Heart right ventricle (tissue), 16 donors: ENCODE results near the gene MGST2. TPM values are rescaled to one million over a fixed set of nuclear protein-coding genes. Genes with fewer than 3 reads are reported as not detected.
A peak's percentile ranks its signal among the peaks of the same experiment; 100 is the strongest.

Experiments
- ATAC-seq, 8 donors: fragments of 200-7000 bp; cut with Tn5 transposase; one replicate each; pipeline ENCODE4 v1.9.1; 2020; ENCODE audit warnings: mild to moderate bottlenecking in 8 of 8, moderate library complexity in 8 of 8, moderate number of reproducible peaks in 1 of 8
- DNase-seq, 2 donors: peaks; one replicate each; pipeline ENCODE4 v3.0.0-alpha.2; 2020
- H3K27ac ChIP-seq, 10 donors: fragments of 200-600 bp; sonication (generic) in 2 of 10; one replicate each; pipeline versions ENCODE4 v1.5.0 to v1.8.0; 2020 to 2022; ENCODE audit warnings: mild to moderate bottlenecking in 3 of 10
- H3K27me3 ChIP-seq, 7 donors: fragments of 200-600 bp; one replicate each; pipeline ENCODE4 v1.8.0; 2021 to 2022; ENCODE audit warnings: mild to moderate bottlenecking in 2 of 7
- H3K36me3 ChIP-seq, 9 donors: fragments of 200-600 bp; sonication (generic) in 1 of 9; one replicate each; pipeline versions ENCODE4 v1.5.0 to v1.8.0; 2020 to 2022; ENCODE audit warnings: mild to moderate bottlenecking in 2 of 9
- H3K4me1 ChIP-seq, 9 donors: fragments of 200-600 bp; sonication (generic) in 1 of 9; one replicate each; pipeline versions ENCODE4 v1.5.0 to v1.8.0; 2020 to 2022; ENCODE audit warnings: mild to moderate bottlenecking in 4 of 9
- H3K4me3 ChIP-seq, 10 donors: fragments of 200-600 bp; sonication (generic) in 2 of 10; one replicate each; pipeline versions ENCODE4 v1.5.0 to v1.8.0; 2020 to 2022; ENCODE audit warnings: mild to moderate bottlenecking in 7 of 10, moderate library complexity in 2 of 10
- H3K9me3 ChIP-seq, 11 donors: fragments of 200-600 bp in 10 of 11; sonication (generic) in 2 of 11; one replicate each; pipeline versions ENCODE4 v1.5.0 to v1.8.0; 2013 to 2022; ENCODE audit warnings: mild to moderate bottlenecking in 2 of 11, control low read depth in 1 of 11, moderate library complexity in 1 of 11
- CTCF ChIP-seq, 9 donors: fragments of 200-600 bp; sonication (generic) in 2 of 9; IDR thresholded peaks; one replicate each; pipeline versions ENCODE4 v1.5.0 to v1.8.0; 2021 to 2022; ENCODE audit warnings: antibody characterized with exemption in 9 of 9, mild to moderate bottlenecking in 5 of 9, moderate library complexity in 1 of 9
- WGBS, 2 donors: extraction: QIAGEN DNeasy Blood & Tissue Kit; methylation state at CpG; one replicate each; pipeline ENCODE4 v1.1.7; 2013; ENCODE audit warnings: inconsistent platforms in 1 of 2; 5-methylcytosine and 5-hydroxymethylcytosine counted together
- intact Hi-C, 10 donors: fragments of 100-400 bp; cut with DNase I; formaldehyde crosslinking; loops; one replicate each; pipeline versions ENCODE4 v1.11.1 to v1.14.2; 2022
- polyA plus RNA-seq, 2 donors: library from polyadenylated mRNA; stranded (reverse); fragments of 200-250 nt; gene quantifications; one replicate each; pipeline ENCODE4 v1.2.3, GENCODE V29; 2013
- total RNA-seq, 10 donors: library from RNA; stranded (reverse); fragmentation: NEBNext Ultra II Directional in 3 of 10; extraction: Animal tissue kit (Norgen Biotek cat#: 25700) in 3 of 10; gene quantifications; one replicate each; pipeline versions ENCODE4 v1.2.1 to v1.2.4, GENCODE V29; 2021 to 2023
- donor health status: Arrhythmogenic right ventricular cardiomyopathy.
- donor health status: ischemic (EF 13 %, LVEDD 7.1; RV severe dilation, severe dysfunction).
- donor health status: healthy with polysubstance abuse.
- donor health status: DM: no; HTN: yes; CAD: no.
- donor health status: DM: no; HTN: no; CAD: no.
- donor health status: ischemic (EF 25% LVEDD 6.9; RV normal size, moderate dysfunction).
- donor health status: ischemic (EF 25% LVEDD 5.7; RV mildly dilated, moderate dysfunction).
- donor health status: healthy.
- donor health status: DM: yes; HTN: yes; CAD: no.
- donor health status: Ischemic cardiomyopathy.
- donor health status: ischemic (EF 35%, LVEDD 5.7; RV mildly dilated, moderate dysfunction).
- donor health status: nonischemic (EF 11% LVEDD 7.7; RV severe dilation, severe dysfunction).
- donor health status: DM: yes; HTN: yes; CAD: no.
- donor health status: PGD.
- donor health status: ischemic (EF 29% LVEDD 5.4; RV normal size, mild dysfunction).
- donor health status: nonischemic (EF 23%, LVEDD 6.1; RV moderate dilation, normal function).

MGST2 gene
- total and polyA plus RNA-seq, 12 donors: 97.6 to 203 (median 107) TPM

DNA sequence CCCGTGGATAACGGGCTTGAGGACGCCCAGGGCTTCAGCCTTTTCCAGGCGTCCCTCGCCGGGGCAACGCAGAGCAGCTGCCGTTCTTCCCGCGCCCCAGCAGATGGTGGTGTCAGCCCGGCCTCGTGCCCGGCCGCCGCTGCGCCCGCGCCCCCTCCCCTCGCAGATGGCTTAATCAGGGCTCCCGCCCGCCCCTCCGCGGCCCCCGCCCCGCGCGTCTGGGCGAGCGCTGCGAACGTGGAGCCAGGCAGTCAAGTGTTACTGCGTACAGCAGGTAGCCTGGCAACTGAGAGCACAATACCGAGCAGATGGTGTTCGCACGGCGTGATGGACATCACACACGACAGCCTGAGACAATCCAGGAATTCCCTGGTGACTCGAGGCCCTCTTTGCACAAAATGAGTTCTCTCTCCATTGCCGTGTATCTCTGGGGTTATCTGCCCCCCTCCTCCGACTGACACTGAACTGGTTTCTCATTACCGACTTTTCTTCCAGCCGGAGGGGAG lies 69.3 kb downstream of the MGST2 start:
- ATAC-seq (peak; percentile 94 to 97 (median 94)), DNase-seq (peak; percentile 90 to 91)
- Histone ChIP-seq H3K36me3 (peaks cover 0 to 9% (median 0%) of the 10 kb centered on the region in 9 donors), H3K9me3 (no peaks in the 10 kb centered on the region), H3K4me3 (peak overlapping the region; percentile 34 to 66 (median 59)), H3K27me3 (no peaks in the 10 kb centered on the region), H3K27ac (peak overlapping the region; percentile 78 to 93 (median 86)), H3K4me1 (peaks cover 11 to 62% (median 50%) of the 10 kb centered on the region in 9 donors)
- TF ChIP-seq CTCF (IDR thresholded peaks at IDR 0.05): peak; percentile 81 to 98 (median 92)
- WGBS, 2 donors: 0% methylated on average over 40 to 42 of the region's 42 CpGs
- intact Hi-C loops: loop anchor here (1.0 to 10.0 kb wide), 22 partner anchors 73 to 592 kb away; partner anchors contain the start of gene MAML3 (in 4 of the 10)

GRCh38 chr4:139735381-139736273 lies 70.0 kb downstream of the MGST2 start:
- H3K27ac ChIP-seq: peak overlapping the region; percentile 78 to 93 (median 86)
- TF ChIP-seq CTCF (IDR thresholded peaks at IDR 0.05): no peak
- H3K4me1 ChIP-seq: peaks cover 11 to 68% (median 57%) of the 10 kb centered on the region in 9 donors
- intact Hi-C loops: loop anchor here in 9 of 10 donors (2.0 to 10.0 kb wide), 19 partner anchors 122 to 592 kb away; partner anchors contain the start of gene MAML3 (in 3 of the 9)
- H3K36me3 ChIP-seq: peaks cover 0 to 2% (median 0%) of the 10 kb centered on the region in 9 donors
- 17% methylated on average over 59 of the region's 59 CpGs for WGBS, 2 donors
- peak overlapping the region; percentile 34 to 66 (median 59) for H3K4me3 ChIP-seq
- no peaks in the 10 kb centered on the region for H3K27me3 ChIP-seq
- DNase-seq (peak in 1 of 2 donors; percentile 29), ATAC-seq (peak; percentile 1 to 39 (median 10))
- H3K9me3 ChIP-seq: no peaks in the 10 kb centered on the region

DNA sequence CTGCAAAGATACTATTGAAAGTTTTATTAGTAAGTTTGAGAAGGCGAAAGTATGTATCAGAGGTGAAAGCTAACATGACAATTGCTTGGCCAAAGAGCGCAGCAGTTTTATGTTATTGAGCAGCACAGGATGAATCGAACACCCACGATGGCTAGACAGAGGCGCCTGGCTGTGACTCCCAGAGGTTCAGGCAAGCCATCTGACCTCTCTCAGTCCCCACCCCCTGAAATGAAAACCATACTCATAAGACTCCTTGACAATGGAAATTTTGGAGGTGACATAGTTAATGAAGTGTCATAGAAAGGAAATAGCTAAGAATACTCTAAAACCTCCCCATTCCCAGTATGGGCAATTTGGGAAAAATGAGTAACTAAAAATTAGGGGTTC lies 70.6 kb downstream of the MGST2 start:
- peak overlapping the region in 5 of 10 donors; percentile 78 to 93 (median 88) for H3K27ac ChIP-seq
- H3K9me3 ChIP-seq: no peaks in the 10 kb centered on the region
- no peak for TF ChIP-seq CTCF (IDR thresholded peaks at IDR 0.05)
- peaks cover 18 to 75% (median 63%) of the 10 kb centered on the region in 9 donors for H3K4me1 ChIP-seq
- H3K4me3 ChIP-seq: no peak overlapping the region
- intact Hi-C loops: loop anchor here in 9 of 10 donors (2.0 to 10.0 kb wide), 14 partner anchors 121 to 591 kb away; partner anchors contain the start of gene MAML3 (in 3 of the 9)
- no peak for DNase-seq
- no peaks in the 10 kb centered on the region for H3K27me3 ChIP-seq
- no peaks in the 10 kb centered on the region for H3K36me3 ChIP-seq
- 72 to 78% methylated on average over 5 of the region's 5 CpGs for WGBS, 2 donors
- ATAC-seq: no peak

GRCh38 chr4:139736661-139737060 lies 71.0 kb downstream of the MGST2 start:
- H3K27ac ChIP-seq: peak overlapping the region in 4 of 10 donors; percentile 83 to 93 (median 88)
- no peak for TF ChIP-seq CTCF (IDR thresholded peaks at IDR 0.05)
- intact Hi-C loops: loop anchor here in 9 of 10 donors (2.0 to 10.0 kb wide), 14 partner anchors 121 to 591 kb away; partner anchors contain the start of gene MAML3 (in 3 of the 9)
- 86 to 92% methylated on average over 2 of the region's 2 CpGs for WGBS, 2 donors
- H3K4me1 ChIP-seq: peaks cover 18 to 78% (median 65%) of the 10 kb centered on the region in 9 donors
- DNase-seq (no peak), ATAC-seq (no peak)
- no peaks in the 10 kb centered on the region for H3K27me3 ChIP-seq
- no peaks in the 10 kb centered on the region for H3K9me3 ChIP-seq
- no peak overlapping the region for H3K4me3 ChIP-seq
- H3K36me3 ChIP-seq: no peaks in the 10 kb centered on the region
